Measurements from ENCODE around the gene ESPN. TPM values are rescaled to one million over a fixed set of nuclear protein-coding genes. Genes with fewer than 3 reads are reported as not detected.

ESPN gene
- total RNA-seq, 4 donors from 2014 or later = 14.5 to 22.2 (median 18.6) TPM

- DNase-seq = no peak
- H3K27ac ChIP-seq = peak overlapping the region in 3 of 4 donors; percentile 3 to 50 (median 11)
- TF ChIP-seq, protein P1, sequence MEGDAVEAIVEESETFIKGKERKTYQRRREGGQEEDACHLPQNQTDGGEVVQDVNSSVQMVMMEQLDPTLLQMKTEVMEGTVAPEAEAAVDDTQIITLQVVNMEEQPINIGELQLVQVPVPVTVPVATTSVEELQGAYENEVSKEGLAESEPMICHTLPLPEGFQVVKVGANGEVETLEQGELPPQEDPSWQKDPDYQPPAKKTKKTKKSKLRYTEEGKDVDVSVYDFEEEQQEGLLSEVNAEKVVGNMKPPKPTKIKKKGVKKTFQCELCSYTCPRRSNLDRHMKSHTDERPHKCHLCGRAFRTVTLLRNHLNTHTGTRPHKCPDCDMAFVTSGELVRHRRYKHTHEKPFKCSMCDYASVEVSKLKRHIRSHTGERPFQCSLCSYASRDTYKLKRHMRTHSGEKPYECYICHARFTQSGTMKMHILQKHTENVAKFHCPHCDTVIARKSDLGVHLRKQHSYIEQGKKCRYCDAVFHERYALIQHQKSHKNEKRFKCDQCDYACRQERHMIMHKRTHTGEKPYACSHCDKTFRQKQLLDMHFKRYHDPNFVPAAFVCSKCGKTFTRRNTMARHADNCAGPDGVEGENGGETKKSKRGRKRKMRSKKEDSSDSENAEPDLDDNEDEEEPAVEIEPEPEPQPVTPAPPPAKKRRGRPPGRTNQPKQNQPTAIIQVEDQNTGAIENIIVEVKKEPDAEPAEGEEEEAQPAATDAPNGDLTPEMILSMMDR (IDR thresholded peaks at IDR 0.05) = peak in 1 of 6 experiments; percentile 26
- TF ChIP-seq POLR2A (IDR thresholded peaks at IDR 0.05) = no peak
Observed at GRCh38 chr1:6483017-6483760, 58.6 kb downstream of the ESPN start.

GRCh38 chr1:6483761-6484117 is 59.2 kb downstream of the ESPN start:
- H3K27me3 ChIP-seq = peaks cover 0 to 29% (median 0%) of the 10 kb centered on the region in 4 donors
- no peak for DNase-seq
- H3K36me3 ChIP-seq = no peaks in the 10 kb centered on the region
- H3K9me3 ChIP-seq = no peaks in the 10 kb centered on the region
- no peak overlapping the region for H3K4me3 ChIP-seq
- WGBS, 2 donors = 96% methylated on average over 4 of the region's 7 CpGs; no CpG with 5 or more reads in 1 of the 2 donors
- H3K4me1 ChIP-seq = peaks cover 23 to 62% (median 32%) of the 10 kb centered on the region in 3 donors
- peak overlapping the region in 3 of 4 donors; percentile 3 to 50 (median 11) for H3K27ac ChIP-seq
- intact Hi-C loops (cut with DNase I) = no loop called here
- TF ChIP-seq, protein P1 (IDR thresholded peaks at IDR 0.05) = no peak
- TF ChIP-seq POLR2A (IDR thresholded peaks at IDR 0.05) = no peak

More at GRCh38 chr1:6483017-6483760, 58.6 kb downstream of the ESPN start:
- no peaks in the 10 kb centered on the region for H3K36me3 ChIP-seq
- H3K9me3 ChIP-seq = no peaks in the 10 kb centered on the region
- no peak overlapping the region for H3K4me3 ChIP-seq
- H3K27me3 ChIP-seq = peaks cover 0 to 29% (median 0%) of the 10 kb centered on the region in 4 donors
- H3K4me1 ChIP-seq = peaks cover 19 to 62% (median 27%) of the 10 kb centered on the region in 3 donors
- intact Hi-C loops (cut with DNase I) = no loop called here
- WGBS, 2 donors = 84 to 85% methylated on average over 4 to 10 of the region's 14 CpGs

- intact Hi-C loops (cut with DNase I) = no loop called here
- no peaks in the 10 kb centered on the region for H3K36me3 ChIP-seq
- no peak for DNase-seq
- peaks cover 0 to 32% (median 0%) of the 10 kb centered on the region in 4 donors for H3K27me3 ChIP-seq
- no peak for TF ChIP-seq POLR2A (IDR thresholded peaks at IDR 0.05)
- TF ChIP-seq, protein P1 (IDR thresholded peaks at IDR 0.05) = no peak
- peaks cover 23 to 70% (median 39%) of the 10 kb centered on the region in 3 donors for H3K4me1 ChIP-seq
- H3K27ac ChIP-seq = peak overlapping the region; percentile 59 to 97 (median 93)
- 22 to 34% methylated on average over 9 to 13 of the region's 13 CpGs for WGBS, 2 donors
- no peaks in the 10 kb centered on the region for H3K9me3 ChIP-seq
- peak overlapping the region; percentile 49 to 69 (median 65) for H3K4me3 ChIP-seq
Observed at GRCh38 chr1:6484826-6485167, 60.2 kb downstream of the ESPN start.

DNA sequence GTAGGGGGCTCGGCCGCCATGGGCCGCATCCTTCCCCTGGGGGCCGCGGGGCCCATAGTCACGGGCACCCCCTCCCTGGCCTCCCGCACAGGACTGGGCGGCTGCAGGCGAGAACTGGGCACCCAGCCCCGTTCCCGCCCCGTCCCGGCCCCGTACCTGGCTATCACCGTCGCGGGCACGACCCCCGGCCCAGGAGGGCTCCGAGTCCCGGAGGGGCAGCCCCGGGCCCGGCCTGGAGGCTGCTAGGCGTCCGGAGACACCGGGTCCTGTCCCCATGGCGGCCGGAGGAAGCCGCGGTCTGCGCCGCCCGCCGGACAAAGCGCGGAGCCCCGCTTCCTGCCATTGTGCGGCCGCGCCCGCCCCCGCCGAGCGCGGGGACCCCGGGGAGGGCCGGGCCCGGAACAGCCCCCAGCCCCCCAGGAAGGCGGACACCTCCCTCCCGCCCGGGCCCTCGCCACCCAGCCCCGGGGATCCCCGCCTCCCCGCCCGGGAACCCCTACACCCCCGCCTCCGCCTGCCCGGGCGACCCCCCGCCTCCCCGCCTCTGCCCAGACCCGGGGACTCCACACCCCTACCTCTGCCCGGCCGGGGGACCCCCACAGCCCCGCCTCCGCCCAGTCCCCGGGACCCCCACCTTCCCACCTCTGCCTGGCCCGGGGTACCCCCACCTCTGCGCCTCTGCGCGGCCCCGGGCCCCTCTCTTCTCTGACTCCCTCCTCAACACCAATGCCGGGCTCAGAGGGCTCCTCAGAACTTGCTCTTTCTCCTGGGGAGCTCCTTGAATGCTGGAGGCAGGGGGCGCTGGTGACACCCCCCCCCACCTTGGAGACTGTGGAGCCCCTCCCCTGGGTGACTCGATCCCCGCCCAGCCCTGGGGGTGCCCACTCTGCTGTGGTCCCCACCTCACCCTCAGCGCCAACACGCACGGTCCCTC is 60.9 kb downstream of the ESPN start:
- H3K27me3 ChIP-seq = peaks cover 0 to 38% (median 0%) of the 10 kb centered on the region in 4 donors
- no peaks in the 10 kb centered on the region for H3K36me3 ChIP-seq
- WGBS, 2 donors = no CpG with 5 or more reads among the region's 80 CpGs
- intact Hi-C loops (cut with DNase I) = no loop called here
- TF ChIP-seq, protein P1 (IDR thresholded peaks at IDR 0.05) = no peak
- no peak for TF ChIP-seq POLR2A (IDR thresholded peaks at IDR 0.05)
- H3K9me3 ChIP-seq = no peaks in the 10 kb centered on the region
- DNase-seq = no peak
- H3K4me3 ChIP-seq = peak overlapping the region; percentile 49 to 69 (median 65)
- peaks cover 25 to 77% (median 44%) of the 10 kb centered on the region in 3 donors for H3K4me1 ChIP-seq
- peak overlapping the region; percentile 59 to 97 (median 93) for H3K27ac ChIP-seq

Data from esophagus squamous epithelium (tissue), 5 donors.